Endothelial cell of umbilical vein (primary cell): ENCODE data around the gene CASK. TPM values are rescaled to one million over a fixed set of nuclear protein-coding genes. Genes with fewer than 3 reads are reported as not detected.

Experiments used
- BruUV-seq: library from RNA; stranded (reverse); fragments of 400-500 nt; replicated peaks from 2 replicates; lab custom pipeline; 2021; lab: Mats Ljungman, UMichigan
- CTCF ChIA-PET: fragments of 300-600, 350-600 bp; sonication (Branson Sonifier 250); formaldehyde crosslinking; loops from one replicate; lab custom pipeline; 2021; ENCODE audit warnings: antibody characterized with exemption, inconsistent platforms; lab: Charles Lee
- POLR2A ChIA-PET: fragments of 300-600, 350-600 bp; sonication (Branson Sonifier 250); formaldehyde crosslinking; loops from one replicate; lab custom pipeline; 2021; ENCODE audit warnings: antibody characterized with exemption, inconsistent platforms; lab: Charles Lee
- DNase-seq: peaks from one replicate; pipeline ENCODE4 v3.0.0-alpha.2; 2011; ENCODE audit warnings: low read depth, low spot score
- FAIRE-seq: peaks from 2 replicates; lab custom pipeline; 2011; peaks lifted over from hg19 to GRCh38; lab: Jason Lieb, UNC
- H2AFZ ChIP-seq: 2 replicates; pipeline ENCODE4 v1.6.0; 2012; ENCODE audit warnings: low read depth, low read length, control low read depth, inconsistent platforms
- H3K27ac ChIP-seq: 2 replicates; pipeline ENCODE4 v1.5.1; 2011; ENCODE audit warnings: low read depth, mild to moderate bottlenecking, control low read depth, low read length, moderate library complexity; ENCODE audit not compliant: insufficient read depth
- H3K27me3 ChIP-seq, 2 experiments: 2 replicates each; pipeline versions ENCODE4 v1.6.0 to v1.6.1; 2011; ENCODE audit warnings: low read length in 2 of 2, mixed read lengths in 1 of 2; ENCODE audit not compliant: control insufficient read depth in 2 of 2, insufficient read depth in 2 of 2
- H3K36me3 ChIP-seq, 2 experiments: 2 replicates in 1 of 2; 3 replicates in 1 of 2; pipeline ENCODE4 v1.5.1; 2011; ENCODE audit warnings: low read length in 2 of 2, mild to moderate bottlenecking in 1 of 2, moderate library complexity in 1 of 2; ENCODE audit not compliant: control insufficient read depth in 2 of 2, insufficient read depth in 2 of 2; ENCODE audit errors: extremely low read depth in 1 of 2
- H3K4me1 ChIP-seq: 3 replicates; pipeline ENCODE4 v1.5.1; 2011; ENCODE audit warnings: mild to moderate bottlenecking, low read length; ENCODE audit not compliant: control insufficient read depth, insufficient read depth; ENCODE audit errors: extremely low read depth
- H3K4me2 ChIP-seq: 2 replicates; pipeline ENCODE4 v1.6.1; 2011; ENCODE audit warnings: low read length, control low read depth, mixed read lengths; ENCODE audit not compliant: insufficient read depth
- H3K4me3 ChIP-seq, 3 experiments: fragments of 200-600 bp in 1 of 3; sonication (generic), shearing (Covaris generic) in 1 of 3; replicated peaks in 1 of 3; 2 replicates each; pipeline ENCODE4 v1.5.1; 2011 to 2016; ENCODE audit warnings: control low read depth in 3 of 3, low read length in 3 of 3, mild to moderate bottlenecking in 2 of 3, inconsistent platforms in 1 of 3, low read depth in 1 of 3, moderate library complexity in 1 of 3; ENCODE audit not compliant: insufficient read depth in 1 of 3
- H3K79me2 ChIP-seq: 2 replicates; pipeline ENCODE4 v1.6.0; 2012; ENCODE audit warnings: low read length, inconsistent platforms; ENCODE audit not compliant: control insufficient read depth, insufficient read depth
- H3K9ac ChIP-seq: replicated peaks from 2 replicates; pipeline ENCODE3; 2011; ENCODE audit warnings: low read length, control low read depth; ENCODE audit not compliant: insufficient read depth; ENCODE audit errors: extremely low read depth
- H3K9me1 ChIP-seq: replicated peaks from 3 replicates; pipeline ENCODE4 v1.6.0; 2011; ENCODE audit warnings: mild to moderate bottlenecking, low read length; ENCODE audit not compliant: control insufficient read depth, insufficient read depth; ENCODE audit errors: extremely low read depth
- H3K9me3 ChIP-seq: replicated peaks from 2 replicates; pipeline ENCODE4 v1.5.1; 2012; ENCODE audit warnings: low read length, inconsistent platforms; ENCODE audit not compliant: control insufficient read depth, insufficient read depth
- H4K20me1 ChIP-seq: replicated peaks from 2 replicates; pipeline ENCODE3; 2011; ENCODE audit warnings: mild to moderate bottlenecking, low read length; ENCODE audit not compliant: control insufficient read depth, insufficient read depth; ENCODE audit errors: extremely low read depth
- CTCF ChIP-seq, 2 donors: IDR thresholded peaks; 1 replicate in 1 of 2; 2 replicates in 1 of 2; pipeline ENCODE4 v1.5.1; 2011; ENCODE audit warnings: low read length in 2 of 2, mild to moderate bottlenecking in 2 of 2, moderate library complexity in 2 of 2, control low read depth in 1 of 2, inconsistent platforms in 1 of 2, low read depth in 1 of 2; ENCODE audit not compliant: insufficient read depth in 1 of 2; ENCODE audit errors: extremely low read depth in 1 of 2
- GATA2 ChIP-seq: IDR thresholded peaks from 2 replicates; pipeline ENCODE4 v1.7.0; 2011; ENCODE audit warnings: low read depth, mild to moderate bottlenecking, moderate library complexity, mixed read lengths, low read length; ENCODE audit not compliant: insufficient read length, insufficient read depth
- MAX ChIP-seq: IDR thresholded peaks from 2 replicates; pipeline ENCODE4 v1.6.1; 2011; ENCODE audit not compliant: insufficient read depth, insufficient read length
- MYC ChIP-seq: IDR thresholded peaks from one replicate; pipeline ENCODE4 v1.6.1; 2011; ENCODE audit warnings: mild to moderate bottlenecking, low read depth, low read length
- POLR2A ChIP-seq: IDR thresholded peaks from 2 replicates; pipeline ENCODE4 v1.6.1; 2012; ENCODE audit warnings: low read depth, mild to moderate bottlenecking, control low read depth, low read length
- dilution Hi-C: fragments of 300-500 bp; cut with MboI; formaldehyde crosslinking; loops from one replicate; pipeline ENCODE4 v1.15.0; 2019; ENCODE audit warnings: low sequenced_read_pairs; ENCODE audit not compliant: extremely low pct_ligation_motif_present
- intact Hi-C: fragments of 100-400 bp; cut with micrococcal nuclease; formaldehyde crosslinking; loops from one replicate; pipeline ENCODE4 v1.10.0; 2022
- polyA plus RNA-seq, 4 experiments: library from polyadenylated mRNA; depleted of rRNA in 3 of 4; stranded (reverse) in 3 of 4; unstranded in 1 of 4; fragments of >200 nt; gene quantifications; 2 replicates each; pipeline versions ENCODE4 v1.2.1 to v1.2.3, GENCODE V29; 2011 to 2012; ENCODE audit warnings: missing spikeins in 1 of 4
- total RNA-seq: library from RNA; stranded (reverse); gene quantifications from 2 replicates; pipeline ENCODE4 v1.2.3, GENCODE V29; 2021

Gene CASK
- total and polyA plus RNA-seq, 2 donors (not counting 3 experiments of a cell fraction or from before 2014, with no cell fraction given) = 6.4 to 30.4 TPM

- dilution Hi-C loops (no loop called here), intact Hi-C loops (no loop called here)
- H3K27ac ChIP-seq = no peak overlapping the region
- H3K9me1 ChIP-seq = no peaks in the 10 kb centered on the region
- DNase-seq (no peak), FAIRE-seq (no peak)
- H3K4me2 ChIP-seq = no peak overlapping the region
- no peaks in the 10 kb centered on the region for H3K79me2 ChIP-seq
- no peak overlapping the region for H3K4me3 ChIP-seq
- H3K9ac ChIP-seq = no peak overlapping the region
- H3K36me3 ChIP-seq = no peaks in the 10 kb centered on the region
- CTCF ChIA-PET = no interaction called here
- no peak overlapping the region for H2AFZ ChIP-seq
- no TSS peak for BruUV-seq
- no peaks in the 10 kb centered on the region for H3K4me1 ChIP-seq
- H3K9me3 ChIP-seq = no peaks in the 10 kb centered on the region
- no peaks in the 10 kb centered on the region for H3K27me3 ChIP-seq
- H4K20me1 ChIP-seq = no peaks in the 10 kb centered on the region
- TF ChIP-seq GATA2 = no peak
- TF ChIP-seq POLR2A = no peak
- TF ChIP-seq MYC = no peak
- TF ChIP-seq MAX = no peak
- TF ChIP-seq CTCF (IDR thresholded peaks at IDR 0.05; ENCODE audit: extremely low read depth in 1 of 2, insufficient read depth in 1 of 2, low read depth in 1 of 2, low read length in 2 of 2) = no peak
- POLR2A ChIA-PET = interaction anchor here (1.0 kb wide), 1 partner anchor 13 kb away, joined by 5 read pairs; no protein-coding TSS in a partner anchor
Observed at GRCh38 chrX:41478381-41478911, 444.9 kb downstream of the CASK start.
